Eye (tissue), 1 donor: ENCODE data around the gene BTNL2.
"Not testable (repeated sequence)": the region's sequence is repeated elsewhere in the genome, so short reads cannot be mapped to it uniquely, and the experiment has no call there.

Experiments
- DNase-seq: peaks from one replicate; pipeline ENCODE4 v3.0.0-alpha.2; 2015

Gene BTNL2

DNA sequence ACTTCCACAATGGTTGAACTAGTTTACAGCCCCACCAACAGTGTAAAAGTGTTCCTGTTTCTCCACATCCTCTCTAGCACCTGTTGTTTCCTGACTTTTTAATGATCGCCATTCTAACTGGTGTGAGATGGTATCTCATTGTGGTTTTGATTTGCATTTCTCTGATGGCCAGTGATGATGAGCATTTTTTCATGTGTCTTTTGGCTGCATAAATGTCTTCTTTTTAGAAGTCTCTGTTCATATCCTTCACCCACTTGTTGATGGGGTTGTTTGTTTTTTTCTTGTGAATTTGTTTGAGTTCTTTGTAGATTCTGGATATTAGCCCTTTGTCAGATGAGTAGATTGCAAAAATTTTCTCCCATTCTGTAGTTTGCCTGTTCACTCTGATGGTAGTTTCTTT lies 47.8 kb downstream of the BTNL2 start:
- not testable (repeated sequence) for DNase-seq

DNA sequence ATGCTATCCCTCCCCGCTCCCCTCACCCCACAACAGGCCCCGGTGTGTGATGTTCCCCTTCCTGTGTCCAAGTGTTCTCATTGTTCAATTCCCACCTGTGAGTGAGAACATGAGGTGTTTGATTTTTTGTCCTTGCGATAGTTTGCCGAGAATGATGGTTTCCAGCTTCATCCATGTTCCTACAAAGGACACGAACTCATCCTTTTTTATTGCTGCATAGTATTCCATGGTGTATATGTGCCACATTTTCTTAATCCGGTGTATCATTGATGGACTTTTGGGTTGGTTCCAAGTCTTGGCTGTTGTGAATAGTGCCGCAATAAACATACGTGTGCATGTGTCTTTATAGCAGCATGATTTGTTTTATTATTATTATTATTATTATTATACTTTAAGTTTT lies 48.4 kb downstream of the BTNL2 start:
- DNase-seq, result not testable (repeated sequence)

DNA sequence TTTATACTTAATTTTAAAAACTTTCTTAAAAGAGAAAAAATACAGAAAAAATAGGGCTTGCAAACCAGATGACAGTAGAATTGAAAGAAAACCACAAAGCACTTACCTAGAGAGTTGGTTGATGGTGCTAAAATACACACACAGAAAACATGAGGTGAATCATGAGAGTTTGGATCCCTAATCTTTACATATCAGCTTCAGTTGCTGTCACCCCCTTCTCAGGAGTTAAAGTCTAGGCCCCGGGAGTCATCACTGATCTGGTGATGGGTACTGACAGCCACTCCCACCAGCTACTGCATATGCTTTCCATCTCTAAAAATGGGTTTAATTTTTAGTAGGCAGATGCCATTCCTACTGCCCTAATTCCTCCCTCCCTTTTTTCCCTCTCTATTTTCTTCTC lies 52.0 kb downstream of the BTNL2 start:
- DNase-seq, result no peak

DNA sequence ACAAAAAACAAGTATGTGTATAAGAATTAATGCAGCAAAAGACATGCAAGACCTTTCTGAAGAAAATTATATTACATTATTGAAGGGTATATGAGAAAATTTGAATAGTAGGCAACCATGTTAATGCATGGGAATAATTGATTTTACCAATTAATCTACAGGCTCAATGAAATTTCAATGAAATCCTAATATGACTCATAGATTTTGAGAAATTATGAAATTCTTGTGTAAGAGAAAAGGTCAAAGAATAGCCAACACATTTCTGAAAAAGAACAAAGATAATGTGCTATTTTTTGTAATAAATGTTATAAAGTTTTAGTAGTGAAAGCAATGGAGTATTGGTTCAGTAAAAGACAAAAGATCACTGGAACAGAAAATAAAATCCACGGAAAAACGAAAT lies 53.6 kb downstream of the BTNL2 start:
- no peak for DNase-seq
